Stimulated activated CD8-positive, alpha-beta memory T cell treated with anti-CD3 and anti-CD28 coated beads, Interleukin-4, amount 100 ng/mL, for 4 hours (primary cell): Measurements from ENCODE around the gene SPIRE1.

Source experiments
- DNase-seq, 2 donors: peaks; one replicate each; pipeline ENCODE4 v3.0.0-alpha.2; 2020; ENCODE audit warnings: low read depth in 2 of 2, low spot score in 1 of 2

SPIRE1 gene

GRCh38 chr18:12455496-12455895 lies 202.4 kb downstream of the SPIRE1 start:
- no peak for DNase-seq

GRCh38 chr18:12452784-12453183 lies 205.1 kb downstream of the SPIRE1 start:
- no peak for DNase-seq

GRCh38 chr18:12451428-12451827 lies 206.5 kb downstream of the SPIRE1 start:
- DNase-seq, result no peak

GRCh38 chr18:12449051-12449785 lies 208.7 kb downstream of the SPIRE1 start:
- DNase-seq, result no peak

- DNase-seq, result no peak
These were observed 212.4 kb downstream of the SPIRE1 start for GRCh38 chr18:12445554-12445953.

- no peak for DNase-seq
These were observed 214.4 kb downstream of the SPIRE1 start for GRCh38 chr18:12443551-12443950.

DNA sequence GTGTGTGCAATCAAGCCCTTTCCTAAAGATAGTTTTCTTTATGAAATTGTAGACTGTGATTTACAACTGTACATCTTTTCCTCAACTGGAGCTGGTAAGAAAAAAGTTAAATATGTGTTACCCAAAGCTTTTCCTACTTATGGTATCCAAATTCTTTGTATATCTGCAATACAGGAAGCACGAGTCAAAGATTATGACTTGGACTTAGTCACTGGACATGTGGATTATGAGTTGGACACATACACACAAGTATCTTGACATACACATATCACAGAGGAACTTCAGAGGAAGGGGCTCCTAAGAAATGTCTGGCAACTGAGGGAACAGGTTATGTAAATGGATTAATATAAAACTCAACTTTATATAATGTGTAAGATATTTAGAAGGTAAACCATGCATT lies 215.0 kb downstream of the SPIRE1 start:
- no peak for DNase-seq

- no peak for DNase-seq
These were observed 216.4 kb downstream of the SPIRE1 start for GRCh38 chr18:12441475-12442034.

- no peak for DNase-seq
These were observed 219.7 kb downstream of the SPIRE1 start for GRCh38 chr18:12438257-12438656.

DNA sequence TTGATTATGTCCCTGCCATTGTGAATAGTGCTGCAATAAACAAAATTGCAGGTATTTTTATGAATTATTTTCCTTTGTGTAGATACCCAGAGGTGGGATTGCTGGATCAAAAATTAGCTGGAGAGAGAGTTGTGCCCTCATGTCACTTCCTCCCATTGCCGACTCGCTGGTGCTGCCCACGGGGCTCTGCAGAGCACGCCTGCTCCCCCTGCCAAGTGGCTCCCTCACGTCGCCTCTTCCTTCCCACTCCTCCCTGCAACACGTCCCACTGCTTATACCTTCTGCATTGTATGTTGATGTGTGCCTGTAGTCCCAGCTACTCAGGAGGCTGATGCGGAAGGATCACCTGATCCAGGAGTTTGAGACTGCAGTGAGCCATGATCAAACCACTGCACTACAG lies 222.0 kb downstream of the SPIRE1 start:
- DNase-seq, result no peak

- no peak for DNase-seq
These were observed 223.4 kb downstream of the SPIRE1 start for GRCh38 chr18:12434541-12434929.

DNA sequence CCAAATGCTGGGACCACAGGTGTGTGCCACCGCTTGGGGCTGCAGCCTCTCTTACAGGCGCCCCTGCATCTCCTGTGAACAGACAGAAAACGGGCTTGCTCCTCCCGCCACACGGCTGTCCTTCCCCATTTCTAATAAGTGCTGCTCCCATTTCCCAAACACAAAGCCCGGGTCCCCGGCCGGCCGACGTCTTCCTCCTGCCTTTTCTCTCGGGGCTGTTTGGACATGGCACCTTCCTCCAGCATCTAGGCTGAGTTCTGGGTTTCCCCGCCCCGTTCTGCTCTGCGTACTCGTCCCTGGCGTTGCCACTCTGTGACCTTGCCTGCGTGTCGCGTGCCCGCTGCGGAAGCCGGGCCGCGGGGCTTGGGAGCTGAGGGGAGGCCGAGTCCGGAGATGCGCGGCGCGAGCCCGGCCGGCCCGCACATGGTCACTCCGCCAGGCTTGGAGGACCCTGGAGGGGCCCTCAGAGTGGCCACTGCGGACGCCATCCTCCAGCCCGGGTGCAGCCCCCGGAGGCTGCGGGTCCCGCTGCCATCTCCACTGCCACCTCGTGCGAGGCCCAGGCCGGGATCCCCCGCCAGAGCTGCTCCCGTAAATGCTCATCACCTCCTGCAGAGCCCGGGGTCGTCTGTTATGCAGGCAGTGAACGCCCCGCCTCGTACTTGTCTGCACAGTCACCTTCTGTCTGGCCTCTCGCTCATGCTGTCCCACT lies 223.9 kb downstream of the SPIRE1 start:
- DNase-seq, result no peak

DNA sequence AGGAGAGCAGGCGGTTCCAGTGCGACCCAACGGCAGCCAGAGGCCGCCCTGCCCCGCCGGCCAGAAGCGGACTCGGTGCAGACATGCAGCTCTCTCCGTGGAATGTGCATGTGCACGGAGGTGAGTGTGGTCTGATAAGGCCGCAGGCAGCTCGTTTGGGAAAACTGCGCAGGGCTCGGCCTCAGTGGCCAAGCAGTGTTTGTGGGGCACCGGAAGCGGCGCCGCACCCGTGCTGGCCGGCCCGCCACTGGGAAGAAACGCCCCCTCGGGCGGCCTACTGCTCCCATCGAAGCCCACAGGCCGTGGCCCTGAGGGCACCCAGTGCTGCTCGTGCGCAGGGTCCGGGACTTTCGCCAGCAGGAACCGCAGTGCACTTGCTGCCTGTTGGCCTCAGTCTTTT lies 225.0 kb downstream of the SPIRE1 start:
- DNase-seq, result no peak

- no peak for DNase-seq
These were observed 225.7 kb downstream of the SPIRE1 start for GRCh38 chr18:12432196-12432595.

DNA sequence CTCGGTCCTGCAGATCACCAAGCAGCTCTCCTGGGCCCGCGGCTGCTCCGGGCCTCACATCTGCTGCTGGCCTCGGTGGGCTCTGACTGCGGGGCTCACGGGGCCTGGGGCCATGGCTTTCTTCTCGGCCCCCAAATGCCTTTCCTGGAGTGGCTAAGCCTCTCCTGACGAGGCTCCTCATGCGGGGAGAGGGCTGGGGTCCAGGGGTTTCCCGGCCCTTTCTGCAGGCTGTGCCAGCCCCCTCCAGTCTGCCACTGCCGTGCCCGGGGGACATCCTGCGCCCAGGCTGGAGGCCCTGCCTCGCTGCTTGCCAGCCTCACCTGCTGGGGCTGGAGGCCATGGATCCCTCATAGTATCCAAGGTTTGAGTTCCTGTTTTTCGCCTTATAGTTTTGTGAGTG lies 226.3 kb downstream of the SPIRE1 start:
- no peak for DNase-seq

GRCh38 chr18:12430137-12430990 lies 227.5 kb downstream of the SPIRE1 start:
- DNase-seq, result no peak

DNA sequence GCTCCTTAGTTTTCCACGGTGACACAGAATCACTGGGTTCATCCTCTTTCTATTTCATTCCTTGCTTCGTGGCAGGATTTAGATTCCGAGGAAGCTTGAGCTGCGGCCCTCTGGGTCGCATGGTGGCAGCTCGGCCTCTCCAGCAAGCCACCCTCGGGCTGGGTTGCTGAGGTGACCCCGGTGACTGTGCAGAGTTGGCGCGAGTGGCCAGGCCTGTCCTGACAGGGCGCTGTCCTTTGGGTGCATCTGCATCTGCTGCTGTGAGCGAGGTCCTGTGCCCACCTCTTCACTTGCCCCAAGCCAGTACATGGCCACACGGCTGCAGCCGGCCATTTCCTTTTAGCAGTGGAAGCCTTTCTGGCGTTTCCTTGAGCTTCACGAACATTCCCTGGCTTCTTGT lies 228.4 kb downstream of the SPIRE1 start:
- DNase-seq, result no peak

- no peak for DNase-seq
These were observed 229.0 kb downstream of the SPIRE1 start for GRCh38 chr18:12428923-12429322.

- DNase-seq, result no peak
These were observed 231.0 kb downstream of the SPIRE1 start for GRCh38 chr18:12426924-12427323.

DNA sequence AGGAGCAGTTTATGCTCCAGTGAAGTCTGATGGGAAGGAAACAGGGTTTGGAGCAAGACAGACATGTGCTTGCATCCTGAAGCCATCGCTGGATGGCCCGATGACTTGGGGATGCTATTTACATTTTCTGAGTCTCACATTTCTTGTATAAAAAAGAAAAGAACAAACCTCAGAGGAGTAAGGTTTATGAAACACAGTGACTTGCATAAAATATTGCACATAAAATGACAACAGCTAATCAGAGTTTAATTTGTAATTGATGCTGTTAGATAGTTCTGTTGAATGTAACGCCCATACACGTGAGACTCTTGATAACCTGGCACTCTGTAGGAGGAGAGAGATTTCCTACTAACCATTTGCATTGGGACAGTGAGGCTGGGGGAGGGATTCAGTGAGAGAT lies 233.7 kb downstream of the SPIRE1 start:
- no peak for DNase-seq

GRCh38 chr18:12423820-12424219 lies 234.1 kb downstream of the SPIRE1 start:
- DNase-seq, result no peak

GRCh38 chr18:12423393-12423792 lies 234.5 kb downstream of the SPIRE1 start:
- no peak for DNase-seq
